ENCODE results near the gene MYRIP. TPM values are rescaled to one million over a fixed set of nuclear protein-coding genes. Genes with fewer than 3 reads are reported as not detected.
"Not testable (repeated sequence)": the region's sequence is repeated elsewhere in the genome, so short reads cannot be mapped to it uniquely, and the experiment has no call there.

The MYRIP gene
- total RNA-seq, 1 experiment from 2014 or later: 0.59 TPM

- H3K4me3 ChIP-seq (ENCODE audit: low read depth, low read length): no peak overlapping the region
- POLR2A ChIA-PET: no interaction called here
- Mint-ChIP-seq H3K4me3 (ENCODE audit: unreplicated experiment) (no peak overlapping the region), H3K36me3 (ENCODE audit: insufficient read depth, unreplicated experiment) (no peaks in the 10 kb centered on the region), H3K27me3 (ENCODE audit: insufficient read depth, unreplicated experiment) (peaks cover 20% of the 10 kb centered on the region), H3K4me1 (ENCODE audit: low read depth, unreplicated experiment) (no peaks in the 10 kb centered on the region), H3K9me3 (ENCODE audit: unreplicated experiment) (no peaks in the 10 kb centered on the region), H3K27ac (ENCODE audit: unreplicated experiment) (no peak overlapping the region)
- H3K27me3 ChIP-seq (replicated peaks; ENCODE audit: control insufficient read depth, insufficient read depth, low read length): no peaks in the 10 kb centered on the region
- TF ChIP-seq, protein P1, sequence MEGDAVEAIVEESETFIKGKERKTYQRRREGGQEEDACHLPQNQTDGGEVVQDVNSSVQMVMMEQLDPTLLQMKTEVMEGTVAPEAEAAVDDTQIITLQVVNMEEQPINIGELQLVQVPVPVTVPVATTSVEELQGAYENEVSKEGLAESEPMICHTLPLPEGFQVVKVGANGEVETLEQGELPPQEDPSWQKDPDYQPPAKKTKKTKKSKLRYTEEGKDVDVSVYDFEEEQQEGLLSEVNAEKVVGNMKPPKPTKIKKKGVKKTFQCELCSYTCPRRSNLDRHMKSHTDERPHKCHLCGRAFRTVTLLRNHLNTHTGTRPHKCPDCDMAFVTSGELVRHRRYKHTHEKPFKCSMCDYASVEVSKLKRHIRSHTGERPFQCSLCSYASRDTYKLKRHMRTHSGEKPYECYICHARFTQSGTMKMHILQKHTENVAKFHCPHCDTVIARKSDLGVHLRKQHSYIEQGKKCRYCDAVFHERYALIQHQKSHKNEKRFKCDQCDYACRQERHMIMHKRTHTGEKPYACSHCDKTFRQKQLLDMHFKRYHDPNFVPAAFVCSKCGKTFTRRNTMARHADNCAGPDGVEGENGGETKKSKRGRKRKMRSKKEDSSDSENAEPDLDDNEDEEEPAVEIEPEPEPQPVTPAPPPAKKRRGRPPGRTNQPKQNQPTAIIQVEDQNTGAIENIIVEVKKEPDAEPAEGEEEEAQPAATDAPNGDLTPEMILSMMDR (IDR thresholded peaks at IDR 0.05; ENCODE audit: insufficient read depth in 1 of 2, low read depth in 1 of 2, low read length in 1 of 2, severe bottlenecking in 1 of 2, unreplicated experiment in 1 of 2): no peak
- no peaks in the 10 kb centered on the region for H3K4me1 ChIP-seq
- intact Hi-C loops (cut with micrococcal nuclease; ENCODE audit: unreplicated experiment): no loop called here
- no peaks in the 10 kb centered on the region for H3K36me3 ChIP-seq (ENCODE audit: control insufficient read depth, insufficient read depth, low read length)
- no peaks in the 10 kb centered on the region for H3K9me3 ChIP-seq
- BruUV-seq (replicated peaks): no TSS peak
- no peak for DNase-seq
- CTCF ChIA-PET: no interaction called here
Observed at GRCh38 chr3:40278791-40279190, 469.4 kb downstream of the MYRIP start.

- H3K4me1 Mint-ChIP-seq (ENCODE audit: low read depth, unreplicated experiment): no peaks in the 10 kb centered on the region
Observed at GRCh38 chr3:40281995-40282394, 472.6 kb downstream of the MYRIP start.

GRCh38 chr3:40283057-40283456, 473.6 kb downstream of the MYRIP start:
- H3K27me3 ChIP-seq (replicated peaks; ENCODE audit: control insufficient read depth, insufficient read depth, low read length); H3K4me1 ChIP-seq; DNase-seq; H3K4me3 ChIP-seq (ENCODE audit: low read depth, low read length); H3K4me3 Mint-ChIP-seq (ENCODE audit: unreplicated experiment); CTCF ChIA-PET; intact Hi-C loops (cut with micrococcal nuclease; ENCODE audit: unreplicated experiment); POLR2A ChIA-PET; H3K4me1 Mint-ChIP-seq (ENCODE audit: low read depth, unreplicated experiment); H3K9me3 Mint-ChIP-seq (ENCODE audit: unreplicated experiment); H3K9me3 ChIP-seq; H3K27ac Mint-ChIP-seq (ENCODE audit: unreplicated experiment); H3K36me3 ChIP-seq (ENCODE audit: control insufficient read depth, insufficient read depth, low read length); H3K36me3 Mint-ChIP-seq (ENCODE audit: insufficient read depth, unreplicated experiment); BruUV-seq (replicated peaks): not testable (repeated sequence)
- H3K27me3 Mint-ChIP-seq (ENCODE audit: insufficient read depth, unreplicated experiment): peaks cover 18% of the 10 kb centered on the region

More at GRCh38 chr3:40281995-40282394, 472.6 kb downstream of the MYRIP start:
- BruUV-seq (replicated peaks): no TSS peak
- Histone ChIP-seq H3K36me3 (ENCODE audit: control insufficient read depth, insufficient read depth, low read length) (no peaks in the 10 kb centered on the region), H3K4me3 (ENCODE audit: low read depth, low read length) (no peak overlapping the region), H3K9me3 (no peaks in the 10 kb centered on the region), H3K27me3 (replicated peaks; ENCODE audit: control insufficient read depth, insufficient read depth, low read length) (no peaks in the 10 kb centered on the region), H3K4me1 (no peaks in the 10 kb centered on the region)
- H3K27ac Mint-ChIP-seq (ENCODE audit: unreplicated experiment): no peak overlapping the region
- TF ChIP-seq, protein P1 (IDR thresholded peaks at IDR 0.05; ENCODE audit: insufficient read depth in 1 of 2, low read depth in 1 of 2, low read length in 1 of 2, severe bottlenecking in 1 of 2, unreplicated experiment in 1 of 2): no peak
- no peak for DNase-seq
- no peak overlapping the region for H3K4me3 Mint-ChIP-seq (ENCODE audit: unreplicated experiment)
- H3K27me3 Mint-ChIP-seq (ENCODE audit: insufficient read depth, unreplicated experiment): peaks cover 18% of the 10 kb centered on the region
- no peaks in the 10 kb centered on the region for H3K36me3 Mint-ChIP-seq (ENCODE audit: insufficient read depth, unreplicated experiment)
- intact Hi-C loops (cut with micrococcal nuclease; ENCODE audit: unreplicated experiment): no loop called here
- H3K9me3 Mint-ChIP-seq (ENCODE audit: unreplicated experiment): no peaks in the 10 kb centered on the region
- ChIA-PET POLR2A (no interaction called here), CTCF (no interaction called here)

GRCh38 chr3:40287248-40287647, 477.8 kb downstream of the MYRIP start:
- Histone ChIP-seq H3K27me3 (replicated peaks; ENCODE audit: control insufficient read depth, insufficient read depth, low read length) (no peaks in the 10 kb centered on the region), H3K36me3 (ENCODE audit: control insufficient read depth, insufficient read depth, low read length) (no peaks in the 10 kb centered on the region), H3K4me3 (ENCODE audit: low read depth, low read length) (no peak overlapping the region), H3K4me1 (0 out of 2 replicates have a peak, but pooled peaks cover 8% of the 10 kb centered on the region), H3K9me3 (no peaks in the 10 kb centered on the region)
- Mint-ChIP-seq H3K9me3 (ENCODE audit: unreplicated experiment) (no peaks in the 10 kb centered on the region), H3K27me3 (ENCODE audit: insufficient read depth, unreplicated experiment) (peaks cover 7% of the 10 kb centered on the region), H3K4me3 (ENCODE audit: unreplicated experiment) (no peak overlapping the region), H3K4me1 (ENCODE audit: low read depth, unreplicated experiment) (no peaks in the 10 kb centered on the region), H3K27ac (ENCODE audit: unreplicated experiment) (no peak overlapping the region), H3K36me3 (ENCODE audit: insufficient read depth, unreplicated experiment) (no peaks in the 10 kb centered on the region)
- no TSS peak for BruUV-seq (replicated peaks)
- intact Hi-C loops (cut with micrococcal nuclease; ENCODE audit: unreplicated experiment): no loop called here
- ChIA-PET CTCF (no interaction called here), POLR2A (no interaction called here)
- TF ChIP-seq, protein P1 (IDR thresholded peaks at IDR 0.05; ENCODE audit: insufficient read depth in 1 of 2, low read depth in 1 of 2, low read length in 1 of 2, severe bottlenecking in 1 of 2, unreplicated experiment in 1 of 2): no peak
- DNase-seq: no peak
